Colonic mucosa (tissue), 4 donors: ENCODE results near the gene GNAZ. TPM values are rescaled to one million over a fixed set of nuclear protein-coding genes. Genes with fewer than 3 reads are reported as not detected.

Experiments used
- DNase-seq: peaks from one replicate; pipeline ENCODE4 v3.0.0-alpha.2; 2020
- H3K27ac ChIP-seq: fragments of 200-600 bp; one replicate; pipeline ENCODE4 v1.8.0; 2021
- H3K27me3 ChIP-seq: fragments of 200-600 bp; one replicate; pipeline ENCODE4 v1.8.0; 2021
- H3K36me3 ChIP-seq: fragments of 200-600 bp; one replicate; pipeline ENCODE4 v1.8.0; 2021
- H3K4me1 ChIP-seq: fragments of 200-600 bp; one replicate; pipeline ENCODE4 v1.8.0; 2021; ENCODE audit warnings: mild to moderate bottlenecking
- H3K4me3 ChIP-seq: fragments of 200-600 bp; one replicate; pipeline ENCODE4 v1.8.0; 2021
- H3K9ac ChIP-seq, 2 donors: one replicate each; pipeline ENCODE4 v1.7.0; 2013; ENCODE audit warnings: control low read depth in 2 of 2, low read depth in 2 of 2, low read length in 2 of 2
- H3K9me3 ChIP-seq: fragments of 200-600 bp; one replicate; pipeline ENCODE4 v1.8.0; 2021
- intact Hi-C: fragments of 100-400 bp; cut with DNase I; formaldehyde crosslinking; loops from one replicate; pipeline ENCODE4 v1.14.1; 2022
- total RNA-seq, 2 donors: library from RNA; stranded (reverse); fragmentation: NEBNext Ultra II Directional in 1 of 2; extraction: Animal tissue kit (Norgen Biotek cat#: 25700) in 1 of 2; gene quantifications; one replicate each; pipeline ENCODE4 v1.2.1, GENCODE V29; 2021
- TF ChIP-seq, protein P1 (sequence below): fragments of 200-600 bp; IDR thresholded peaks from one replicate; pipeline ENCODE4 v1.8.0; 2022; ENCODE audit warnings: antibody characterized with exemption, mild to moderate bottlenecking
- donor health status: healthy.
- donor health status: DM: no; HTN: no; CAD: no.
- donor health status: DM: no; HTN: no; CAD: no.

The GNAZ gene
- total RNA-seq, 2 donors from 2014 or later = 1.2 to 2.5 TPM

DNA sequence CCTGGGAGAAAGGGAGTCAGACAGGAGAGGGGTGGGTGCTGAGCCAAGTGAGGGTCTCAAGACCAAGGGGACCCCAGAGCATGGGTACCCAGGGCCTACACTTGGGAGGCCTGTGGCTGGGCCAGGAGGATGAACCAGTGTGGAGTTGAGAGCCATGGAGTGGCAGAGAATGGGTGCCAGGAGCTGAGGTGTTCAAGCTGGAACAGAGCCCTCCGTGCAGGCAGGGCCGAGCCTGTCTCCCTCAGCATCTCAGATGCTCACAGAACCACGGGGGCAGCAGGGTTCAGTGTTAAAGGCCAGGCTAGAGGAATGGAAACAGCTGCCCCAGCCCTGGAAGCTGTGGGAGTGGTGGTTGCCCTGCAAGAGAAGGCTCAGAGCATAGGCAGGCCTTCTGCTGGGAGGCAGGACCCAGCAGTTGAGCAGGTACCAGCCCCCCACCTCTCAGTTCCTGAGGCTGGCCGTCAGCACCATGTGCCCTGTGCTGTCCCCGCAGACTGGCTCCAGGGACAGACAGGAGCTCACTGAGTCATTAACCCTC, 39.2 kb downstream of the GNAZ start:
- Histone ChIP-seq H3K4me1 (no peaks in the 10 kb centered on the region), H3K27ac (no peak overlapping the region), H3K9me3 (no peaks in the 10 kb centered on the region), H3K27me3 (no peaks in the 10 kb centered on the region), H3K36me3 (no peaks in the 10 kb centered on the region), H3K9ac (no peak overlapping the region), H3K4me3 (no peak overlapping the region)
- intact Hi-C loops = no loop called here
- TF ChIP-seq, protein P1, sequence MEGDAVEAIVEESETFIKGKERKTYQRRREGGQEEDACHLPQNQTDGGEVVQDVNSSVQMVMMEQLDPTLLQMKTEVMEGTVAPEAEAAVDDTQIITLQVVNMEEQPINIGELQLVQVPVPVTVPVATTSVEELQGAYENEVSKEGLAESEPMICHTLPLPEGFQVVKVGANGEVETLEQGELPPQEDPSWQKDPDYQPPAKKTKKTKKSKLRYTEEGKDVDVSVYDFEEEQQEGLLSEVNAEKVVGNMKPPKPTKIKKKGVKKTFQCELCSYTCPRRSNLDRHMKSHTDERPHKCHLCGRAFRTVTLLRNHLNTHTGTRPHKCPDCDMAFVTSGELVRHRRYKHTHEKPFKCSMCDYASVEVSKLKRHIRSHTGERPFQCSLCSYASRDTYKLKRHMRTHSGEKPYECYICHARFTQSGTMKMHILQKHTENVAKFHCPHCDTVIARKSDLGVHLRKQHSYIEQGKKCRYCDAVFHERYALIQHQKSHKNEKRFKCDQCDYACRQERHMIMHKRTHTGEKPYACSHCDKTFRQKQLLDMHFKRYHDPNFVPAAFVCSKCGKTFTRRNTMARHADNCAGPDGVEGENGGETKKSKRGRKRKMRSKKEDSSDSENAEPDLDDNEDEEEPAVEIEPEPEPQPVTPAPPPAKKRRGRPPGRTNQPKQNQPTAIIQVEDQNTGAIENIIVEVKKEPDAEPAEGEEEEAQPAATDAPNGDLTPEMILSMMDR = no peak
- DNase-seq = no peak

DNA sequence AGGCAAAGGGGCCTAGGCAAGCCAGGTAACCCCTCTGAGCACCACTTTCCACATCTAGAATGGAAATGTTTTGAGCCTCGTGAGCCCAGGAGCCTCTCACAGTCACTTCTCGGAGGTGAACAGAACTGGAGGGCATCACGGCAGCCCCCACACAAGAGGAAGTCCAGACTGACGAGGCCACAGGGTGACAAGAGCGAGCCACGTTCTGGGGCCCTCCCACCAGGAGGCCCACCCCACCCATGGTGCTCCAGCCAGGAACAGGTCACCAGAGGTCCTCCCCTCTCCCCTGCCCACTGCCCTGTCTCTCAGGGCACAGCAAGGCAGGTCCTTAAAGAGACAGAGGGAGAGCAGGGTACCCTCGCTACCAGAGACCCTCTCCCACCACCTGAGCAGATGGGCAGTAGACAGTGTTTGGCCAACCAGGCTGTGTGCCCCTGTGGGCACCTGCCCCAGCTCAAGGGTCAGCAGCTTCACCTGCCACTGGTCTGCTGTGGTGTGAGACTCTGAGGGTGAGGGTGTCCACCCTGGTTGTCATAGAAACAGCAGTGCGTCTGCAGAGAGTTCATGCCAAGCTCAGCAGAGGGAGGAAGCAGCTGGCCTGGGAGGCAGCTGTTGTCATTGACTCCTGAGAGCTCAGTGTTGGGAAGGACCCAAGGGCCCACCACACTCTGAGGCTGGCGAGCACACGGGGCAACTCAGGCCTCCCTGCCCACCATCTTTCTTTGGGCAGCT, 40.0 kb downstream of the GNAZ start:
- DNase-seq = no peak
- TF ChIP-seq, protein P1 = no peak
- Histone ChIP-seq H3K9me3 (no peaks in the 10 kb centered on the region), H3K27me3 (no peaks in the 10 kb centered on the region), H3K4me1 (no peaks in the 10 kb centered on the region), H3K4me3 (no peak overlapping the region), H3K27ac (no peak overlapping the region), H3K36me3 (no peaks in the 10 kb centered on the region), H3K9ac (no peak overlapping the region)
- intact Hi-C loops = no loop called here

DNA sequence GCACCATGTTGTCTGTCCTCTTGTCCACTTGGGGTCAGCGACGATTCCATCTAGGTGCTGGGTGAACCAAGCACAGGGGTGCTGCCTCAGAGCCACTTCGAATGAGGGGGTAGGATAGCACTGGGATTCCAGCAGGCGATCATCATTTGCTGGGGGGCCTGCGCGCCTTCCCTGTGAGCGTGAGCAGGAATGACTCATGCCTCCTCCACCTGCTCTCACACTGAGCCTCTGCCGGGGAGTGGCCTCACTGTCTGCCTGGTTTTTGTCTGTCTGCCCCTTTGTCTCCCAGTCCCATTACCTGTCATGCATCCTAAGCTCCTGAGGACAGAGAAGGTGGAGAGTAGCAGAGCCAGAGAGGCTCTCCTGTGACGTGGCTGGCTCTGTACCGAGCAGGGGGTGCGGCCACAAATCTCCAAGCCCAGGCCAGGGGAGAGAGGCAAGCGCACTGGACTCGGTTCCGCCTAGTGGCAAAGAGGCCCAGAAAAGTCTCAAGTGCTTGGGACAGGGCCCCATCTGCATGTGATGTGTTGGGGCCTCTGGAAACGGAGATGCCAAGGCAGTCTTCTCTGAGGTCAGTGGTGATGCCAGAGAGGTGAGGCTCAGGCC, 40.7 kb downstream of the GNAZ start:
- H3K4me1 ChIP-seq = no peaks in the 10 kb centered on the region
- intact Hi-C loops = no loop called here
- H3K9ac ChIP-seq = no peak overlapping the region
- H3K4me3 ChIP-seq = no peak overlapping the region
- TF ChIP-seq, protein P1 = no peak
- H3K27me3 ChIP-seq = no peaks in the 10 kb centered on the region
- H3K36me3 ChIP-seq = no peaks in the 10 kb centered on the region
- no peak for DNase-seq
- H3K9me3 ChIP-seq = no peaks in the 10 kb centered on the region
- no peak overlapping the region for H3K27ac ChIP-seq

DNA sequence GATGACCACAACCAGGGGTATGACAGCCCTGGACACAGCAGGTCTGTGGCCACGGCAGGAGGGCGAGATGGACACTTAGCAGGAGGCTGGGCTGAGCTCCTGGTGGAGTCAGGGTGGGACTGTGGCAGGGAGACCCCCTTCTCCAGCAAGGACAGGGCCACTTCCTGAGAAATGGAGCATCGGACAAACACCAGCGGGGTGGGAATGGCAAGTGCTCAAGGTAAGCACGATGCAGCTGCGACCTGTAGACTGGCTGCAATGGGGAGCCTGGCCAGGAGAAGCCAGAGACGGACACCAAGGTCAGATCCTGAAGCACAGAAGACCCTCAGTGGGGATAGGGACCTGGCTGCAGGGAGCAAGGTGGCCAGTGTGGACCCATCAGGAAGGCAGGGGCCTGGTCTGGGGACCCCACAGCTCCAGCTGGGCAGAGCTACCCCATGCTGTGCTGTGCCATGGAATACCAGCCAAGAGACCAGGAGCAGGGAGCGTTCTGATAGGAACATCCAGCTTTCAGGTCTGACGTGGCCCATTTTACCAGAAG, 42.2 kb downstream of the GNAZ start:
- no peak overlapping the region for H3K27ac ChIP-seq

DNA sequence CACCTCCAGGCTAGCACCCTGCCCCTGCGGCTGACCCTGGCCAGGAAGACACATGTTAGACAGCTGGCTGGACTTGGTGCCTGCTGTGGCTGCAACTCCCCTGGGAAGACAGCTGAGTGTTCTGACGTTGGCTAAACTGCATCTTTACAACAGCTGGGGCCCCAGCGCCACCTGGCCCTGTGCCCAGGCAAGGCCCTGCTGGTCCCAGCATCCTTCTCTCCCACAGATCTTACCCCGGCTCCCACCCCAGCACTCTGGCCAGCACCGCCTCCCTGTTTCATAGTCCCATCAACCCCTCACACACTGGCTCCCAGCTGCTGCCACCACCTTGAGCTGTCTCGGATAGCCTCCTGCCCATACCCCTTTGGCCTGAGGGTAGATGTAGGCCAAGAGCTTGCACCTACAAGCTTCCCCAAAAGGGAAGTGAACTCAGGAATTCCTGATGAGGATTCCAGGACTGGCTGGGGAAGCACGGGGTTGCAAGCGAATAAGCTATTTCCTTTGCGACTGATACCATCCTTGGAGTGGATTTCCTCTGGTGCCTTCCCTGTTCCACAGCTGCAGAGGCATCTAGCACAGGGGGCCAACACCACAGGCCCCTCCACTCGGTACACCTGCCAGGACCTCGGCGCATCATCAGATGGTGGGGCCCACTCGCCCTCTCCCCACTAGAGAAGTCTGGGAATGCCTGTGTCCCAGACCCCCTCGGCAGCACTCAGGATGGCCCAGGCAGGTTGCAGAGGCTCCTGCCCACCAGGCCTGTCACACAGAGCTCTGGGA, 42.9 kb downstream of the GNAZ start:
- TF ChIP-seq, protein P1 = no peak
- Histone ChIP-seq H3K9me3 (no peaks in the 10 kb centered on the region), H3K4me3 (no peak overlapping the region)

More for the DNA sequence above, 42.2 kb downstream of the GNAZ start:
- Histone ChIP-seq H3K4me1 (no peaks in the 10 kb centered on the region), H3K9me3 (no peaks in the 10 kb centered on the region), H3K27me3 (no peaks in the 10 kb centered on the region), H3K4me3 (no peak overlapping the region), H3K36me3 (no peaks in the 10 kb centered on the region), H3K9ac (no peak overlapping the region)
- intact Hi-C loops = no loop called here
- TF ChIP-seq, protein P1 = no peak
- no peak for DNase-seq

More for the DNA sequence above, 42.9 kb downstream of the GNAZ start:
- Histone ChIP-seq H3K27me3 (no peaks in the 10 kb centered on the region), H3K27ac (no peak overlapping the region), H3K9ac (no peak overlapping the region), H3K4me1 (no peaks in the 10 kb centered on the region), H3K36me3 (no peaks in the 10 kb centered on the region)
- DNase-seq = no peak
- intact Hi-C loops = no loop called here
